NCI-H187 treated with DMSO at 0.1 percent for 48 hours (cell line): Measurements from ENCODE around the gene ID2.

Source experiments
- DNase-seq: peaks from one replicate; lab custom pipeline; 2025; lab: John Stamatoyannopoulos, UW

The ID2 gene

DNA sequence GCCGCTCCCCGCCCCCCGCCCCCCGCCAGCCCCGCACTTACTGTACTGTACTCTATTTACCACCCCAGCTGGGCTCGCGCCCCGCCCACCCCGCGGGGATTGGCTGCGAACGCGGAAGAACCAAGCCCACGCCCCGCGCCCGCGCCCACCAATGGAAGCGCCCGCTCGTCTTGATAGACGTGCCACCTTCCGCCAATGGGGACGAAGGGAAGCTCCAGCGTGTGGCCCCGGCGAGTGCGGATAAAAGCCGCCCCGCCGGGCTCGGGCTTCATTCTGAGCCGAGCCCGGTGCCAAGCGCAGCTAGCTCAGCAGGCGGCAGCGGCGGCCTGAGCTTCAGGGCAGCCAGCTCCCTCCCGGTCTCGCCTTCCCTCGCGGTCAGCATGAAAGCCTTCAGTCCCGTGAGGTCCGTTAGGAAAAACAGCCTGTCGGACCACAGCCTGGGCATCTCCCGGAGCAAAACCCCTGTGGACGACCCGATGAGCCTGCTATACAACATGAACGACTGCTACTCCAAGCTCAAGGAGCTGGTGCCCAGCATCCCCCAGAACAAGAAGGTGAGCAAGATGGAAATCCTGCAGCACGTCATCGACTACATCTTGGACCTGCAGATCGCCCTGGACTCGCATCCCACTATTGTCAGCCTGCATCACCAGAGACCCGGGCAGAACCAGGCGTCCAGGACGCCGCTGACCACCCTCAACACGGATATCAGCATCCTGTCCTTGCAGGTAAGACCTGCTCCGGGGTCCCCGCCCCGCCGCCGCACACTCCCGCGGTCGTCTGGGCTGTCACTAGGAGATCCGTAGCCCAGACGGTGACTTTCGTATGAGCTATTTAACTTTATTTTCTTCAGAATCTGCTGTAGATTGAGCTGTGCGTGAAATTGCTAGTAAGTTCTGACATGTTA lies at the start of gene ID2:
TSS of gene ID2 (plus strand) at position 271 of the 907 bp plus-strand sequence. CDS start at position 381, 110 bp downstream.
- DNase-seq, result peak; percentile 98

- no peak for DNase-seq
Measured at GRCh38 chr2:8632755-8633154, 49.1 kb upstream of the ID2 start.

- DNase-seq, result no peak
Measured at GRCh38 chr2:8633186-8633734, 48.6 kb upstream of the ID2 start.

DNA sequence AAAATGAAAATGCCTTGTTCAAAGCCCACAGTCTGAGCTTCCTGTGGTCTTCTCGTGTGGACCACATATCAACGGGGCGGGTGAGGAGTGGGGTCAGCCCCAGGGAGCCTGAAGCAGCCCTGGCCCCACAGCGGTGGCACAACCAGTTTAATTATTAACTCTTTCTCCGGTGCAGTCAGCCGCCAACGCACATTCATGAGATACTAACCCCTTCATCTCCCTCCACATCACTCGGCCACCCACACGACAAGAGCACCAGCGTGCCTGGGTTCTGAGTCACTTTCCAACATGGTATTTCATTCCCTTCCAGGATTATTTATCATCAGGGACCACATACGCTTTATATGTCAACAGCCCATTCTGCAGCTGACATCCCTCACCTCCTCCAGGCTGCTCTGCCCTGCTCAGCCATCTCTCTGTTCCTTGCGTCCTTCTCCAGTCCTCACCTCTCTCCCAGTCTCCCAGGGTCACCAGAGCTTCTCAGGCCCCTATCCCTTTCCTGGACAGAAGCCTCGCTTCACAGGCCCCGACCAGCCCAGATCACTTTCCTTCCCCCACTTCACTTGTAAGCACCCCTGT lies 48.0 kb upstream of the ID2 start:
- no peak for DNase-seq

GRCh38 chr2:8634466-8635172 lies 47.2 kb upstream of the ID2 start:
- DNase-seq, result no peak

GRCh38 chr2:8636041-8636491 lies 45.8 kb upstream of the ID2 start:
- no peak for DNase-seq

GRCh38 chr2:8636721-8637636 lies 44.9 kb upstream of the ID2 start:
- no peak for DNase-seq

DNA sequence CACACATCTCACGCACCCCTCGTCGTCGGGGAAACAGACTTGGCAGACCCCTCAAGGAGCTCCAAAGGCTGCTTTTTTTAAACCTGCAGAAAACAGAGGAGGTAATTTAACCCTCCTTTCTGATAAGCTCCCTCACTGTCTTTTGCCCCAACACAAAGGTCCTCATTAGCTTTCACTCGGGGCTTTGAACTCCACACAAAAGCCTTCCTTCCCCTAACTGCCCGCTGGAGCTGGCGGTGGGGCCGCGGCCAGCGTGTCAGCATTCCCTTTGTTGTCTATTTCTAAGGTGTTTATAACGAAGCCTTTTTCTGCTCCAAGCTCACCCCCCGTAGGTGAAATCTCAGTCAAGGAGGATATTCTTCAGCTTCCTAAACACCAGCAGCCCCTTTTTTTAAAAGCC lies 43.5 kb upstream of the ID2 start:
- DNase-seq, result no peak

DNA sequence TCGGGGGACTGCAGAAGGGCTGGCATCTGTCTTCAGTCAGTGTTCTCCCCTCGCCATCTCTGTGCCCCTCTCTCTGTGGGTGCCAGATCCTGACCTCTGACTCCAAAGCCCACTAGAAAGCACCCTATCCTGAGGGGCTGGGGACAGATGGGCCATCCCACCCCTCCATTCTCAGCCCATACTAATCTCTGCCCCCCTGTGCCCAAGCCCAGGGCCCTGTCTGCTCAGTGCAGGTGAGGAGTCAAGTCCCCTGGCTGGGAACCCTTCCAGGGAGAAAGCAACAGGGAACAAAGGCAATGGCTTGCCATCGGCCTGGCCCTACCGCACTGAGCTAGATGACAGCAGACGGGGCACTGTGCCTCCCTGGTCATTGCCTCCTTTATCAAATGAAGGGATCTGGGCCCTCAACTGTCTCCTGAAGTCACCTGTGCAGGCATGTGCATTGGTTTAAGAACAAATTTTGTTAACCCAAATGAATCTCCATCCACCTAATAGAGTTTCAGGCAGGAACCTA lies 42.7 kb upstream of the ID2 start:
- no peak for DNase-seq

DNA sequence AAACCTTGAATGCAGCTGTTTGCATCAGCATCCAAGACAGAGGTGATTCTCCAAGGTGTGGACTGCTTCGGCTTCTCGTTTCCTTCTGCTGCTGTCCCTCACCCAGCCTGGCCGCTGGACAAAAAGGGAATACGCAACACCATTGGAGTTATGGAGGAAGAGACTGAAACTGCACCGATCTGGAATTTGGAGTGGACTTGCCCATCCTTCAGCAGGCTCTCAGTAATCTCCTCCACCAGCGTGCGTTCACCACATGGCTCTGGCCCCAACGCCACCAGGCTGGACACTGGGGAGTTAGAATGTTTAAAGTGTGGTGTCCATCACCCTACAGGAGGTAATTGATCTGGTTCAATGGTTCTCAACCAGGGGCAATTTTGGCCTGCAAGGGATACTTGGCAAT lies 41.4 kb upstream of the ID2 start:
- no peak for DNase-seq

DNA sequence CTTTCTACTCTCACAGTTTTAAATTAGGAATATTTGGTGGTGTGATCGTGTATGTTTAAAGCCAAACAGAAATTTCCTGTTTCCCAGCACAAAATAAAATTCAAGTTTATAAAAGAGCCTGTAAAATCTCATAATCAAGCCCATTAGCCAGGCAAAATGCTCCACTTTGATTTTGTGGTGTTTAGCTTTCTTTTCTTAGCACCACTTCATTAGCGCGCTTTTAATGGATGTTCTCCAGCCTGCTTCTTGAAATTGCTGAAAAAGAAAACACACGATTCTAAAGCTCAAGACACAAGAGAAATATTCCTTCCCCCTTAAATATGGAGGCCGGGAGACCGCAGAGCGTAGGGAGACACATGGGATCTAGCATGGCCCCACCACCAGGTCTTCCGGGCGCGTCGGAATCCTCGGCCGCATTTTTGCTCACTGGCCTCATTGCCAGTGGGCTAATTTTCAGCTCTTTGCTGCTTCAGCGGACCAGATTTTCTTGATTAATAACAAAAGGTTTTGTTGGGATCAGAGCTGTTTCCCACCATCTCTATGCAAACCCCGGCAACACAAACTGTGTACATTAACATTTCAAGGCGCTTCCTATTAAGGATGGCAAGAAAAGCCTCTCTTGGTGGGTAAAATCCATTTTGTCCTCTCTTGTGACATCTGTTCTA lies 40.4 kb upstream of the ID2 start:
- no peak for DNase-seq

- DNase-seq, result no peak
Measured at GRCh38 chr2:8642366-8643068, 39.3 kb upstream of the ID2 start.

GRCh38 chr2:8643250-8643995 lies 38.4 kb upstream of the ID2 start:
- DNase-seq, result no peak

DNA sequence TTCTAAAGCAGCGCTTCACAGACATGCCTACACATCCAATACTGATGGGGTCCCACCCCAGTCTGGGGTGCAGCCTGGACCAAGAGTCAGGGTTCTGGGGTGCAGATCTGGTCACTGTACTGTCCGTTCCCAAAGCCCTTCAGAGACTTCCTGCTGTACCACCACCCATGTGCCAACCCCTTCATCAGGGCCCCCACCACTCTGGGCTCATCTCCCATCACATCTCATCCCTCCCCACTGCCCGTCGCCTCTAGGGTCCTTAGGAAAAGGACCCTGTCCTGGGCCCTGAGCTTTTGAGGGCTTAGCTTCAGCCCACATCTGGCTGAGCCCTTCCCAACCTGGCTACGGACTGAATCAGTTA lies 37.9 kb upstream of the ID2 start:
- DNase-seq, result no peak

DNA sequence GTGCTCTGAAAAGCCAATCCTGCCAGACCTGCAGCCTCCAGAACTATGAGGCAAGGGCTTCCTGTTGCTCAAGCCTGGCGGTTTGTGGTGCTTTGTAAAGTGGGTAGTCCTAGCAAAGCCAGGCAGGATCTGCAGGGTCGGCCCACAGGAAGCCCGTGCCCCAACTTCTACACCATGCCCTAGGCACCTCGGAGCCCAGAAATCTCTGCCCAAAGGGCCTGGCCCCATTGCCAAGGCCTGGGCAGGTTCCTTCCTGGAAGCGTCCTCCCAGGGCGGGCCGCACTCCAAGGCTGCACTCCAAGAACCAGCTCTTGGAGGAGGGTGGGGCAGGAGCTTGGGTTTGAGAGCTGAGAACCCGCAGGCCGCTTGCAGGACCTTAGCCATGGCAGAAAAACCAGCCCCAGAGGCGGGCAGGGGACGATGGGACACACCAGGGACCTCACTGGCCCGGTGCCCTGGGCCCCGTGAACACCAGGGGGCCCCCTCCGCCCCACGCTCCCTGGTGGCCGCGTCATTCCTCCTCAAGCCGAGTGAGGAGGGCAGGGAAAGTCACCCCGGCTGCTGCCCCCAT lies 37.2 kb upstream of the ID2 start:
- DNase-seq, result no peak

DNA sequence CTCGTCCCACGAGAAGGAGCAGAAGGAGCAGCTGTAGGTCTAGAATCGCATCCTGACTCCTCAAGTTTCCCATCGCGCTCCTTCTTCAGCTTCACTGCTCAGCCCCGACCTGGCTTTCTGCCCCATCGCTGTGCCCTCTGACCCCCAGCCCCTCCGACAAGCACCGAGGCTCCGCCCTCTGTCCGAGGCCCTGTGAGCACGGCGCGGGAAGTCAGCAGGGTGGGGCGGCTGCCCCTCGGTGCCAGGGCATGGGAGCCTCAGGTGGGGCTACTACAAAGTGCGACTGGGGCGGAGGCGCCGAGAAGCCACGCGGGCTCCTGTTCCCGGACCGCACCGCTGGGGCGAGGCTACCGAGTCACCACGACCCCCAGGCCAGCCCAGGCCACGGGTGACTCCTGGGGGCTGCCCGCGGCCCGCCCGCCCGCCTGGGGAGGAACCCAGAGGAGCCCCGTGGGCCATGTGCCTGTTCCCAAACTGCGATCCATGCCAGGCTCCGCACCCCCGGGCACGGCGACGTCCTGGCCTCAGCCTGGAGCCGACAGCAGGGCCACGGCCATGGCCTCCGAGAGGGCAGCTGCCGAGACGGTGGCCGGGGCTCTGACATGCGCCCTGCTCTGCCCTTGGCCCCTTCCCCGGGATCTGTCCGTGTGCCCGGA lies 36.6 kb upstream of the ID2 start:
- no peak for DNase-seq

DNA sequence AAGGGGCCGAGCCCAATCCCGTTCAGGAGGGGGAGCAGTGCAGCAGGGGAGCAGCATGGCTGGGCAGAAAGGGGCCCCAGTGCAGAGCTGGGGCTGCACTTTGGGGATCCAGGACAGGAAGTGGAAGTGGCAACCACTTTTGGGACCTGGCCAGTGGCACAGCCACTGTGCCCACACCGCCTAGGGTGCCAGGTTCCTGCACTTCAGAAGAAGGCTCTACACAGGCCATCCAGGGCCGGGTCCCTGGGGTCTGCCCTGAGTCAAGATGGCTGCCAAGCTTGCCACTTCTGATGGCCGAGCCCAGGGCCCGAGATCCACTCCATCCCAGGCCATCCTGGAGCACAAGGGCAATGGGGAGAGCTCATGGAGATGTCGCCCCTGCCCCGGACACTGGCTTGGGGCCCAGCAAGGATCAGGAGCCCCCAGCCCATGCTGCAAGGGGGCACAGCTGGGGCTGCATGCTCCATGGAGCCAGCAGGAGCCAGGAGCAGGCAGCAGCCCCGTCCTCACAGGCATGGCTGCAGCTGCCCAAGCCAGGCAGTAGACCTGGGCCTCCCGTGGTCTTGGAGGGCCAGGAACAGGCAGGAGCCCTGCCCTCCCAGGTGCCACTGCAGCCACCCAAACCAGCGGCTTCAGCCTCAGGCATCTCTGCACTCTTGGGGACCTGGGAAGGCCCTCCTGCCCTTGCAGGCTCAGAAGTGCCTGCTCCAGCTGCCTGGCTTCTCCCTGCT lies 35.0 kb upstream of the ID2 start:
- no peak for DNase-seq

GRCh38 chr2:8647462-8647857 lies 34.4 kb upstream of the ID2 start:
- no peak for DNase-seq
